GM13977 (cell line): ENCODE results near the gene PIK3C2G.

ENCODE experiments used
- DNase-seq: peaks from one replicate; pipeline ENCODE4 v3.0.0; 2012; ENCODE audit warnings: low spot score
- in situ Hi-C: fragments of 300-500 bp; cut with MboI; formaldehyde crosslinking; loops from one replicate; pipeline ENCODE4 v1.12.0; 2022; ENCODE audit warnings: low sequenced_read_pairs, low pct_unique_long_range_greater_than_20kb, mixed read lengths, inconsistent platforms; ENCODE audit not compliant: unreplicated experiment
- TF ChIP-seq, protein P1 (sequence below): IDR thresholded peaks from 2 replicates; pipeline ENCODE4 v1.5.1; 2012; ENCODE audit warnings: mild to moderate bottlenecking, control low read depth; ENCODE audit not compliant: insufficient read depth; ENCODE audit errors: extremely low read depth, missing control alignments

Gene PIK3C2G

DNA sequence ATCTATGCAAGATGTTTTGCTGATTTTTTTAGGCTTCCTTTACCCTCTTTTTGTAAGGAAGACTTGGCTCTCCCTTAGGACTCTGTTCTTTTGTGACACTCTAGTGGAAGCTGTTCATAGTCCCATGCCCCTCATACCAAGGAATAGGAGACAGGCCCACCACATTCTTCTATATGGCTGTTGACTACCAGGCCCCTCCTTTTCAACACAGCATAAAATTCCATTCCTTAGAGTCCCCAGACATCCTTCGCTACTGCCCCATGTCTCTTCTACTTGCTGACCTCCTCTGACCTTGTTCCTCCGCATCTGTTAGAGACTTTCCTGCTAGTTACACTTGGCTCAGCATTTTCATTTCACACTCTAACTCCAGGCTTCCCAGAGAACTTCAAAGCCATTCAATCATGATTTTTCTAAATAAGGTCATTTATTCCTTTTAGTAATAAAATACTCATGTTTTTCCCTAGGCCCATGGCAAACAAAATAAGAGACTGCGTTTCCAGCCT, 9.7 kb downstream of the PIK3C2G start:
- in situ Hi-C loops: no loop called here
- no peak for DNase-seq
- TF ChIP-seq, protein P1, sequence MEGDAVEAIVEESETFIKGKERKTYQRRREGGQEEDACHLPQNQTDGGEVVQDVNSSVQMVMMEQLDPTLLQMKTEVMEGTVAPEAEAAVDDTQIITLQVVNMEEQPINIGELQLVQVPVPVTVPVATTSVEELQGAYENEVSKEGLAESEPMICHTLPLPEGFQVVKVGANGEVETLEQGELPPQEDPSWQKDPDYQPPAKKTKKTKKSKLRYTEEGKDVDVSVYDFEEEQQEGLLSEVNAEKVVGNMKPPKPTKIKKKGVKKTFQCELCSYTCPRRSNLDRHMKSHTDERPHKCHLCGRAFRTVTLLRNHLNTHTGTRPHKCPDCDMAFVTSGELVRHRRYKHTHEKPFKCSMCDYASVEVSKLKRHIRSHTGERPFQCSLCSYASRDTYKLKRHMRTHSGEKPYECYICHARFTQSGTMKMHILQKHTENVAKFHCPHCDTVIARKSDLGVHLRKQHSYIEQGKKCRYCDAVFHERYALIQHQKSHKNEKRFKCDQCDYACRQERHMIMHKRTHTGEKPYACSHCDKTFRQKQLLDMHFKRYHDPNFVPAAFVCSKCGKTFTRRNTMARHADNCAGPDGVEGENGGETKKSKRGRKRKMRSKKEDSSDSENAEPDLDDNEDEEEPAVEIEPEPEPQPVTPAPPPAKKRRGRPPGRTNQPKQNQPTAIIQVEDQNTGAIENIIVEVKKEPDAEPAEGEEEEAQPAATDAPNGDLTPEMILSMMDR: no peak

GRCh38 chr12:18275981-18276380, 14.7 kb downstream of the PIK3C2G start:
- TF ChIP-seq, protein P1: no peak
- DNase-seq: no peak

GRCh38 chr12:18277196-18277595, 15.9 kb downstream of the PIK3C2G start:
- no peak for DNase-seq
- in situ Hi-C loops: no loop called here
- TF ChIP-seq, protein P1: no peak

More at GRCh38 chr12:18275981-18276380, 14.7 kb downstream of the PIK3C2G start:
- in situ Hi-C loops: no loop called here

GRCh38 chr12:18280728-18281127, 19.4 kb downstream of the PIK3C2G start:
- DNase-seq: no peak
- TF ChIP-seq, protein P1: no peak
- in situ Hi-C loops: no loop called here

GRCh38 chr12:18281941-18282340, 20.6 kb downstream of the PIK3C2G start:
- TF ChIP-seq, protein P1: no peak
- no peak for DNase-seq
- in situ Hi-C loops: no loop called here

DNA sequence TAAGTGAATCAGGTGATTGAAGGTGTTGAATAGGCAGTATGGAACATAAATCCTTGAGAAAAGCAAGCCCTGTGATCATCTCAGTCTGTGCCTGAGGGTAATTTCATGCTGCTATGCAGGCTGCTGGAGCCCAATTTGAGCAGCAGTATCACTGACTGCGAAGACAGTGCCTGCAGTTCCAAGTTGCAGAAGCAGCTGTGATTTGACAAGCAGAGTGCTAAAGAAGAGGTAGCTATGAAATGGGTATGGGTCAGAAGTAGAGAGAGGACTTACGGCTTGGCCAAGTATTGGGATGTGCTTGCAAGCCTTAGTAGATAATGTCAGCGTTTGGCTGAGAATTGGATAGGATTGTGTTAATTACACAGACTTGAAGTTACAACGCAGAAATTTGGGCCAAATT, 22.5 kb downstream of the PIK3C2G start:
- DNase-seq: no peak
- TF ChIP-seq, protein P1: no peak
- in situ Hi-C loops: no loop called here

DNA sequence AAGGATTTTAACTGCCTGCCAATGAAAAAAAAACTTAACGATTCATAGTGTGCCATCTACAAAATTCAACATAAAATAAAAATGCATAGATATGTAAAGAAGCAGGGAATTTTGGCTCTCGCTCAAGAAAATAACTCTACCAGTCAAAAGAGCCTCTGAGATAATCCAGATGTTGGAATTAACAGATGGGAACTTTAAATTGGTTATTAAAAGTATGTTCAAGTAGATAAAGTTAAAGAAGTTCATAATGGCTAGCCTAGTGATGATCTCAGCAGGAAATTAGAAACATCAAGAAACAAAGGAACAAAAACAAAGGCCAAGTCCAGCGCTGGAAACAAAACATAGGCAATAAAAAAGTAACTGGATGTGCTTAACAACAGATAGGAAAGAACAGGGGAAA, 23.1 kb downstream of the PIK3C2G start:
- in situ Hi-C loops: no loop called here
- TF ChIP-seq, protein P1: no peak

More for the DNA sequence above, 23.1 kb downstream of the PIK3C2G start:
- DNase-seq: no peak
